Activated CD4-positive, alpha-beta T cell treated with anti-CD3 and anti-CD28 coated beads, Interleukin-2, amount 50 U/mL, for 1 hour (primary cell): Measurements from ENCODE around the gene DMRTA2.
"Not testable (repeated sequence)": the region's sequence is repeated elsewhere in the genome, so short reads cannot be mapped to it uniquely, and the experiment has no call there.

ENCODE experiments used
- DNase-seq: peaks from one replicate; pipeline ENCODE4 v3.0.0-alpha.2; 2020

DMRTA2 gene

GRCh38 chr1:50423670-50424000 is 392 bp upstream of the DMRTA2 start:
- no peak for DNase-seq

GRCh38 chr1:50422675-50422945 is 633 bp downstream of the DMRTA2 start:
- DNase-seq: no peak

GRCh38 chr1:50421768-50422674 is 1.2 kb downstream of the DMRTA2 start:
- DNase-seq: no peak

GRCh38 chr1:50421366-50421748 is 1.9 kb downstream of the DMRTA2 start:
- no peak for DNase-seq

GRCh38 chr1:50420689-50421365 is 2.4 kb downstream of the DMRTA2 start:
- no peak for DNase-seq

GRCh38 chr1:50419907-50420677 is 3.2 kb downstream of the DMRTA2 start:
- DNase-seq: no peak

- no peak for DNase-seq
These were observed 3.9 kb downstream of the DMRTA2 start for GRCh38 chr1:50419192-50419906.

GRCh38 chr1:50418600-50419109 is 4.6 kb downstream of the DMRTA2 start:
- no peak for DNase-seq

- no peak for DNase-seq
These were observed 5.2 kb downstream of the DMRTA2 start for GRCh38 chr1:50417946-50418599.

- no peak for DNase-seq
These were observed 5.7 kb downstream of the DMRTA2 start for GRCh38 chr1:50417507-50417906.

- DNase-seq: no peak
These were observed 6.4 kb downstream of the DMRTA2 start for GRCh38 chr1:50416553-50417453.

GRCh38 chr1:50416150-50416527 is 7.1 kb downstream of the DMRTA2 start:
- DNase-seq: no peak

- no peak for DNase-seq
These were observed 7.8 kb downstream of the DMRTA2 start for GRCh38 chr1:50415235-50416149.

GRCh38 chr1:50414853-50415234 is 8.4 kb downstream of the DMRTA2 start:
- no peak for DNase-seq

GRCh38 chr1:50412813-50413476 is 10.3 kb downstream of the DMRTA2 start:
- DNase-seq: no peak

- no peak for DNase-seq
These were observed 17.4 kb downstream of the DMRTA2 start for GRCh38 chr1:50405814-50406213.

GRCh38 chr1:50393522-50394120 is 29.6 kb downstream of the DMRTA2 start:
- DNase-seq: no peak

- DNase-seq: not testable (repeated sequence)
These were observed 41.7 kb downstream of the DMRTA2 start for GRCh38 chr1:50381551-50381950.

- no peak for DNase-seq
These were observed 44.5 kb downstream of the DMRTA2 start for GRCh38 chr1:50378770-50379169.
